ENCODE results near the gene TBC1D3B. TPM values are rescaled to one million over a fixed set of nuclear protein-coding genes. Genes with fewer than 3 reads are reported as not detected.
"Not testable (repeated sequence)": the region's sequence is repeated elsewhere in the genome, so short reads cannot be mapped to it uniquely, and the experiment has no call there.

The TBC1D3B gene
- total RNA-seq, 1 donor from 2014 or later, result 14.5 TPM

- H3K27me3 Mint-ChIP-seq, result peaks cover 74% of the 10 kb centered on the region
These were observed 6.8 kb upstream of the TBC1D3B start for GRCh38 chr17:36183001-36183971.

GRCh38 chr17:36182176-36183000, 6.0 kb upstream of the TBC1D3B start:
- peaks cover 5% of the 10 kb centered on the region for H3K4me1 Mint-ChIP-seq (ENCODE audit: unreplicated experiment)
- no peaks in the 10 kb centered on the region for H3K36me3 Mint-ChIP-seq
- H3K4me3 Mint-ChIP-seq, result peak overlapping the region; percentile 85
- peaks cover 65% of the 10 kb centered on the region for H3K27me3 Mint-ChIP-seq
- H3K27ac Mint-ChIP-seq, result peak overlapping the region; percentile 57
- TF ChIP-seq CTCF (conservative IDR thresholded peaks at IDR 0.05), result no peak
- H3K9me3 Mint-ChIP-seq, result no peaks in the 10 kb centered on the region
- DNase-seq (ENCODE audit: extremely low spot score, unreplicated experiment), result peak; percentile 87

More at GRCh38 chr17:36183001-36183971, 6.8 kb upstream of the TBC1D3B start:
- Mint-ChIP-seq H3K9me3 (no peaks in the 10 kb centered on the region), H3K4me3 (peak overlapping the region; percentile 85), H3K4me1 (ENCODE audit: unreplicated experiment) (peaks cover 5% of the 10 kb centered on the region), H3K27ac (no peak overlapping the region), H3K36me3 (no peaks in the 10 kb centered on the region)
- TF ChIP-seq CTCF (conservative IDR thresholded peaks at IDR 0.05), result no peak
- DNase-seq (ENCODE audit: extremely low spot score, unreplicated experiment), result peak; percentile 91

GRCh38 chr17:36181446-36182175, 5.2 kb upstream of the TBC1D3B start:
- peak overlapping the region; percentile 57 for H3K27ac Mint-ChIP-seq

GRCh38 chr17:36168836-36169235, 7.6 kb downstream of the TBC1D3B start:
- H3K4me3 Mint-ChIP-seq, result not testable (repeated sequence)

More at GRCh38 chr17:36181446-36182175, 5.2 kb upstream of the TBC1D3B start:
- not testable (repeated sequence) for DNase-seq (ENCODE audit: extremely low spot score, unreplicated experiment); H3K36me3 Mint-ChIP-seq; H3K9me3 Mint-ChIP-seq; H3K4me1 Mint-ChIP-seq (ENCODE audit: unreplicated experiment)
- peak overlapping the region; percentile 85 for H3K4me3 Mint-ChIP-seq
- H3K27me3 Mint-ChIP-seq, result peaks cover 58% of the 10 kb centered on the region

GRCh38 chr17:36153895-36154610, 22.4 kb downstream of the TBC1D3B start:
- no peaks in the 10 kb centered on the region for H3K9me3 Mint-ChIP-seq
- no peak for DNase-seq (ENCODE audit: extremely low spot score, unreplicated experiment)
- H3K4me1 Mint-ChIP-seq (ENCODE audit: unreplicated experiment), result no peaks in the 10 kb centered on the region
- peaks cover 14% of the 10 kb centered on the region for H3K27me3 Mint-ChIP-seq
- H3K4me3 Mint-ChIP-seq, result no peak overlapping the region
- no peak for TF ChIP-seq CTCF (conservative IDR thresholded peaks at IDR 0.05)
- H3K27ac Mint-ChIP-seq, result no peak overlapping the region
- H3K36me3 Mint-ChIP-seq, result no peaks in the 10 kb centered on the region

More at GRCh38 chr17:36168836-36169235, 7.6 kb downstream of the TBC1D3B start:
- H3K36me3 Mint-ChIP-seq; DNase-seq (ENCODE audit: extremely low spot score, unreplicated experiment); H3K27ac Mint-ChIP-seq; H3K9me3 Mint-ChIP-seq; H3K4me1 Mint-ChIP-seq (ENCODE audit: unreplicated experiment); H3K27me3 Mint-ChIP-seq: not testable (repeated sequence)
